HepG2 (cell line): Measurements from ENCODE around the gene KL. TPM values are rescaled to one million over a fixed set of nuclear protein-coding genes. Genes with fewer than 3 reads are reported as not detected.
A peak's percentile ranks its signal among the peaks of the same experiment; 100 is the strongest.

ENCODE experiments used
- ATF5 ChIP-seq: sonication (generic); formaldehyde crosslinking; IDR thresholded peaks from 2 replicates; pipeline ENCODE4 v1.4.0; 2020; ENCODE audit warnings: mild to moderate bottlenecking, low read depth, missing genetic modification reagents
- DNMT1 ChIP-seq: sonication (generic); formaldehyde crosslinking; IDR thresholded peaks from 2 replicates; pipeline ENCODE4 v1.5.1; 2020; ENCODE audit warnings: mild to moderate bottlenecking, missing genetic modification reagents
- FIP1L1 ChIP-seq: fragments of 200-400 bp; formaldehyde crosslinking; IDR thresholded peaks from 2 replicates; pipeline ENCODE4 v1.6.1; 2018; ENCODE audit warnings: low read depth, mild to moderate bottlenecking, low read length, moderate library complexity, borderline replicate concordance; ENCODE audit not compliant: insufficient read depth
- GTF3A ChIP-seq: sonication (generic); formaldehyde crosslinking; conservative IDR thresholded peaks from 2 replicates; pipeline ENCODE4 v1.4.0; 2020; ENCODE audit warnings: mild to moderate bottlenecking, missing genetic modification reagents
- KDM5A ChIP-seq: fragments of 200-600 bp; sonication (generic); IDR thresholded peaks from 2 replicates; pipeline ENCODE4 v1.7.0; 2018; ENCODE audit warnings: antibody characterized with exemption, mild to moderate bottlenecking, low read length, borderline replicate concordance
- NR2F6 ChIP-seq, 2 experiments: IDR thresholded peaks; 2 replicates each; pipeline ENCODE4 v1.6.1; 2016; ENCODE audit warnings: antibody characterized with exemption in 1 of 2, mild to moderate bottlenecking in 1 of 2
- SCMH1 ChIP-seq: sonication (generic); formaldehyde crosslinking; IDR thresholded peaks from 2 replicates; pipeline ENCODE4 v1.9.0; 2021; ENCODE audit warnings: missing genetic modification reagents, mild to moderate bottlenecking, borderline replicate concordance
- SIN3A ChIP-seq: IDR thresholded peaks from 2 replicates; pipeline ENCODE4 v1.6.1; 2011; ENCODE audit warnings: low read depth, mild to moderate bottlenecking, control low read depth, low read length, borderline replicate concordance
- TIGD3 ChIP-seq: sonication (generic); formaldehyde crosslinking; IDR thresholded peaks from 2 replicates; pipeline ENCODE4 v1.5.1; 2020; ENCODE audit warnings: mild to moderate bottlenecking, missing genetic modification reagents, borderline replicate concordance
- UBTF ChIP-seq: sonication (generic); formaldehyde crosslinking; IDR thresholded peaks from 2 replicates; pipeline ENCODE4 v1.4.0; 2020; ENCODE audit warnings: mild to moderate bottlenecking, missing genetic modification reagents
- ZGPAT ChIP-seq: IDR thresholded peaks from 2 replicates; pipeline ENCODE4 v1.6.1; 2016; ENCODE audit warnings: mild to moderate bottlenecking
- ZNF251 ChIP-seq: sonication (generic); formaldehyde crosslinking; IDR thresholded peaks from 2 replicates; pipeline ENCODE4 v1.9.0; 2021; ENCODE audit warnings: mild to moderate bottlenecking, missing genetic modification reagents
- ZNF276 ChIP-seq: sonication (generic); formaldehyde crosslinking; IDR thresholded peaks from 2 replicates; pipeline ENCODE4 v1.4.0; 2020; ENCODE audit warnings: mild to moderate bottlenecking, low read depth, missing genetic modification reagents
- ZNF382 ChIP-seq: sonication (generic); formaldehyde crosslinking; IDR thresholded peaks from 2 replicates; pipeline ENCODE4 v1.5.0; 2020; ENCODE audit warnings: missing genetic modification reagents, mild to moderate bottlenecking, borderline replicate concordance
- ZNF549 ChIP-seq: sonication (generic); formaldehyde crosslinking; IDR thresholded peaks from 2 replicates; pipeline ENCODE4 v1.5.0; 2020; ENCODE audit warnings: missing genetic modification reagents
- ZNF564 ChIP-seq: sonication (generic); formaldehyde crosslinking; IDR thresholded peaks from 2 replicates; pipeline ENCODE4 v1.8.1; 2023; ENCODE audit warnings: mild to moderate bottlenecking, missing genetic modification reagents
- ZNF574 ChIP-seq: sonication (generic); formaldehyde crosslinking; IDR thresholded peaks from 2 replicates; pipeline ENCODE4 v1.4.0; 2020; ENCODE audit warnings: missing genetic modification reagents
- ZNF784 ChIP-seq: sonication (generic); formaldehyde crosslinking; IDR thresholded peaks from 2 replicates; pipeline ENCODE4 v1.5.1; 2020; ENCODE audit warnings: missing genetic modification reagents, mild to moderate bottlenecking, borderline replicate concordance
- polyA plus RNA-seq, 8 experiments: library from polyadenylated mRNA; depleted of rRNA in 3 of 8; stranded (reverse) in 7 of 8; unstranded in 1 of 8; fragments of >200 nt; fragmentation: Illumina TruSeq in 4 of 8; extraction: Trizol in 4 of 8; gene quantifications; 2 replicates each; pipeline versions ENCODE4 v1.2.1 to v1.2.3, GENCODE V29; 2011 to 2016; ENCODE audit warnings: low read depth in 4 of 8, missing spikeins in 1 of 8, mixed read lengths in 1 of 8; ENCODE audit not compliant: insufficient read depth in 1 of 8
- total RNA-seq, 5 experiments: library from RNA; depleted of rRNA; stranded (reverse); fragments of >200 nt; fragmentation: Illumina TruSeq; extraction: Trizol; gene quantifications; 2 replicates each; pipeline ENCODE4 v1.2.3, GENCODE V29; 2016; ENCODE audit warnings: low read depth in 1 of 5

KL gene
- total and polyA plus RNA-seq, 2 of the 13 experiments (the other 11 are each of a cell fraction or from before 2014, with no cell fraction given), result not detected

GRCh38 chr13:33101835-33102234 lies 85.6 kb downstream of the KL start (continued):
- TF ChIP-seq UBTF (CRISPR knock-in tag) (no peak), SCMH1 (CRISPR knock-in tag) (no peak), ZNF549 (no peak), ZNF382 (CRISPR knock-in tag) (no peak), ZNF251 (no peak), ZNF784 (CRISPR knock-in tag) (no peak), ZNF564 (no peak), SIN3A (no peak), FIP1L1 (no peak), KDM5A (no peak), TIGD3 (CRISPR knock-in tag) (no peak), ZNF276 (CRISPR knock-in tag) (no peak), DNMT1 (no peak), ZGPAT (no peak), ZNF574 (no peak), GTF3A (CRISPR knock-in tag) (no peak), ATF5 (CRISPR knock-in tag) (no peak), NR2F6 (IDR thresholded peaks at IDR 0.05) (peak; percentile 50; the same call in 1 of the 2 replicates), NR2F6 (CRISPR knock-in tag; IDR thresholded peaks at IDR 0.05) (peak; percentile 72)
